ENCODE measurements around the gene MGAT3.
A peak's percentile ranks its signal among the peaks of the same experiment; 100 is the strongest.
"Not testable (repeated sequence)": the region's sequence is repeated elsewhere in the genome, so short reads cannot be mapped to it uniquely, and the experiment has no call there.

MGAT3 gene

GRCh38 chr22:39494471-39495120, 37.8 kb downstream of the MGAT3 start:
- no peak for DNase-seq

GRCh38 chr22:39496131-39496838, 39.5 kb downstream of the MGAT3 start:
- DNase-seq: no peak

GRCh38 chr22:39497429-39497828, 40.6 kb downstream of the MGAT3 start:
- peak; percentile 77 for DNase-seq

- no peak for DNase-seq
Observed at GRCh38 chr22:39498368-39498767, 41.6 kb downstream of the MGAT3 start.

GRCh38 chr22:39498802-39499201, 42.0 kb downstream of the MGAT3 start:
- no peak for DNase-seq

- DNase-seq: no peak
Observed at GRCh38 chr22:39500101-39500500, 43.3 kb downstream of the MGAT3 start.

- no peak for DNase-seq
Observed at GRCh38 chr22:39501644-39502108, 44.9 kb downstream of the MGAT3 start.

- DNase-seq: peak; percentile 88
Observed at GRCh38 chr22:39502109-39502788, 45.4 kb downstream of the MGAT3 start, which contains the start of gene MIEF1. TSS of gene MIEF1 (plus strand) at chr22:39502290. CDS start at chr22:39511295, 9,005 bp downstream.

GRCh38 chr22:39502789-39503409, 46.1 kb downstream of the MGAT3 start:
- no peak for DNase-seq

- DNase-seq: no peak
Observed at GRCh38 chr22:39503630-39504029, 46.8 kb downstream of the MGAT3 start.

- DNase-seq: no peak
Observed at GRCh38 chr22:39504071-39504470, 47.3 kb downstream of the MGAT3 start.

- DNase-seq: not testable (repeated sequence)
Observed at GRCh38 chr22:39507021-39507420, 50.2 kb downstream of the MGAT3 start.

GRCh38 chr22:39508393-39508792, 51.6 kb downstream of the MGAT3 start:
- DNase-seq: no peak

- DNase-seq: no peak
Observed at GRCh38 chr22:39510529-39511149, 53.8 kb downstream of the MGAT3 start.

- DNase-seq: no peak
Observed at GRCh38 chr22:39511226-39511625, 54.4 kb downstream of the MGAT3 start.

- no peak for DNase-seq
Observed at GRCh38 chr22:39512026-39512425, 55.2 kb downstream of the MGAT3 start.

- no peak for DNase-seq
Observed at GRCh38 chr22:39513791-39514190, 57.0 kb downstream of the MGAT3 start.

- no peak for DNase-seq
Observed at GRCh38 chr22:39514373-39514973, 57.7 kb downstream of the MGAT3 start.

- DNase-seq: no peak
Observed at GRCh38 chr22:39515266-39516050, 58.6 kb downstream of the MGAT3 start.

GRCh38 chr22:39517470-39517869, 60.7 kb downstream of the MGAT3 start:
- DNase-seq: no peak

- no peak for DNase-seq
Observed at GRCh38 chr22:39518144-39518786, 61.5 kb downstream of the MGAT3 start.
